GM10847 (cell line): Measurements from ENCODE around the gene PLP2.

Experiments used
- POLR2A ChIP-seq: IDR thresholded peaks from 2 replicates; pipeline ENCODE4 v1.6.1; 2011; ENCODE audit not compliant: insufficient read length; ENCODE audit errors: extremely low read depth

The PLP2 gene

DNA sequence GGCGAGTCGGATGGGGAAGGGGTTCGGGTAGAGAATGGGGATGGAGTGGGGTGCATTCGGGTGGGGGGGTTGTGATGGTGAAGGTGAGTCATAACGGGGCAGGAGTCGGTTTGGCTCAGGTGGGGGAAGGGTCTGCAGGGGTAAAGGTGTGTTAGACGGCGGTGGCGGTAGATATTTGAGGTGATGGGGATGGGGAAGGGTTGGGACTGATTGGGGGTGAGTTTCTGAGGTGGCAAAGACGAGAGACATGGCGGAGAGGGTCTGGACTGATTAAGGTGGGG is 27.6 kb downstream of the PLP2 start:
- TF ChIP-seq POLR2A: no peak

GRCh38 chrX:49199906-49200771 is 28.4 kb downstream of the PLP2 start, which contains the start of gene SYP:
TSS of gene SYP (minus strand) at chrX:49200193. CDS start at chrX:49200186, 7 bp downstream.
- TF ChIP-seq POLR2A: peak; percentile 81

- TF ChIP-seq POLR2A: no peak
Measured at GRCh38 chrX:49202022-49202421, 30.3 kb downstream of the PLP2 start.

DNA sequence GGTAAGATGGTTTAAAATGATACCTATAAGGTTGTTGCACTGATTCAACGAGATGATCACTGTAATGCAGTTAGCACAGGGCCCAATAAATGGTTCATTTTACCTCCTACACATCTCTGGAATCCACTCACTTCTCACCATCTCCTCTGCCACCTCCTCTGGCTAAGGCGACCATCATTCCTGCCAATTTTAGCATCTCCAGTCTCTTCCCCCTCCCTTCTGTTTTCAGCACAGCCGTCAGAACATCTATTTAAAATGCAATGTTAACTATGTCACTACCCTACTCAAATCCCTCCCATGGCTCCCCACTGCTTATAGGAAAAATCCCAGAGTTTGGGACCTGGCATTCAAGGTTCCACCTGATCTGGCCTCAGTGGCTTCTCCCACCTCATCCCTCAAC is 31.8 kb downstream of the PLP2 start:
- TF ChIP-seq POLR2A: no peak

GRCh38 chrX:49204017-49204416 is 32.3 kb downstream of the PLP2 start:
- no peak for TF ChIP-seq POLR2A

- no peak for TF ChIP-seq POLR2A
Measured at GRCh38 chrX:49204709-49205108, 33.0 kb downstream of the PLP2 start.

DNA sequence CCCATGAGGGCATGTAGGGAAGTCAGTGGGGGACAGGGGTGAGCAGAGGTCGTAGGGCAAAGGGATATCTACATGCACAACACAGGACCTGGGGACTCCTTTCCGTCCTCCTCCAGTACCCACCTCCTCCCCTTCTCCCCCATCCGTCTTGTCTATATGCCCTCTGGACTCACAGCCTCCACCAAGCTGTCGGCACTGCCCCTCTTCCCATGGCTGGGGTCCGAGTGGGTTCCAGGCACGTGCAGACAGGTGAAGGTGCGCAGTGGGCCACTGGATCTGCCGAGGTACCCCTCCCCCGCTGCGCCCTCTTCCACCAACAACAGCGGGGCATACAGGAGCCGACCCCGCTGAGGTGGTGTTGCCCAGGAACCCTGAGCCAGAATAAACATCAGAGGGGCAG is 33.7 kb downstream of the PLP2 start:
- TF ChIP-seq POLR2A: no peak

GRCh38 chrX:49206543-49206942 is 34.8 kb downstream of the PLP2 start:
- TF ChIP-seq POLR2A: no peak

DNA sequence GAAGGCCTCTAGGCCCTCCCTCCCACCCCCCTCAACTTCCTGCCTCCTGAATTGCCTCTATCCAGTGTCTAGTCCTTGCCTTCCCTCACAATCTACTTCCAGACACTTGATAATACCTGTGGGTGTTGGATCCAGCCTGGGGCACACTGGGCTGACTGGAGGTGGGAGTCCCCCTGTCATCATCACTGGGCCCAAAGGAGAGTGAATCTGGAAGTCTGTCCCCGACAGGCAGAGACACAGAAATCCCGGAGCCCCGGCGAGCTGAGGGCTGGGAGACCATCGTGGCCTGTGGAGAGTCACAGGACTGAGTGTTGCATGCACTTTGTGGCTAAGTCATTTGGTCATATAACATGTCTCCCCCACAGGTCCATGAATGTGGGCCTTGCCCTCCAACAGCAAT is 36.7 kb downstream of the PLP2 start:
- no peak for TF ChIP-seq POLR2A

GRCh38 chrX:49209434-49210251 is 37.9 kb downstream of the PLP2 start:
- TF ChIP-seq POLR2A: no peak

DNA sequence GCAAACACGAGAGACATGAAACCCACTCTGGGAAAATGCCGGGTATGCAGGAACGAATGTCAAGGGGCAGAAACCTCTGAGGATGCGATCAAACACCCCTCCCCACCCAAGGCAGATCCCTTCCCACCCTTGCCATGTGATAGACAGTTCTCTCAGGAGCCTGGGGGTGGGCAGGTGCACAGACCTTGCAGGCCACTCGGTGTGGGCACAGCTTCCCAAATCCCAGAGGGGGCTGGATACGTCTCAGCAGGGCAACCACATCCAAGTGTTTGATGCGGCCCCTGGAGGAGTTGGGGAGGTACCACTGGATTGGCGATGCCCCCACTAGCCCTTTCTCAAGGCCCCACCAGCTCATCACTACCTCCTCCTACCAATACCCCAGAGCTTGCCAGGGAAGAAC is 38.7 kb downstream of the PLP2 start:
- no peak for TF ChIP-seq POLR2A

DNA sequence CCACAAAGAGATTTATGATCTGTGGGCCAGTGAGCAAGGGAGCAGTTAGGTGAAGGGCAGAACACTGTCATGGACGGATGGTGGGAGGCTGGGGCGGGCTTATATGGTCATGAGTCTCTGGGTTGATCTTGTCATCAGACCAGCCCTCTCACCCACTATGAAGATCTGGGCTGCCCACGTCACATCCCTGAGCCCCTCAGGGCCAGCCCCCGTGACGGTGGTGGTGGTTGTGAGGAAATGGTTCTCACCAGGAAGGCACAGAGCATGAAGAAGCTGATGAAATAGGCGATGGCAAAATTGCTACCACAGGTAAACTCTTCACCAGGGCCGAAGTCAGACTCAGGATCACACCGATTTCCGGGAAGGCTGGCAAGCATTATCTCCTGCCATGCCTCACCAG is 39.4 kb downstream of the PLP2 start:
- TF ChIP-seq POLR2A: no peak

DNA sequence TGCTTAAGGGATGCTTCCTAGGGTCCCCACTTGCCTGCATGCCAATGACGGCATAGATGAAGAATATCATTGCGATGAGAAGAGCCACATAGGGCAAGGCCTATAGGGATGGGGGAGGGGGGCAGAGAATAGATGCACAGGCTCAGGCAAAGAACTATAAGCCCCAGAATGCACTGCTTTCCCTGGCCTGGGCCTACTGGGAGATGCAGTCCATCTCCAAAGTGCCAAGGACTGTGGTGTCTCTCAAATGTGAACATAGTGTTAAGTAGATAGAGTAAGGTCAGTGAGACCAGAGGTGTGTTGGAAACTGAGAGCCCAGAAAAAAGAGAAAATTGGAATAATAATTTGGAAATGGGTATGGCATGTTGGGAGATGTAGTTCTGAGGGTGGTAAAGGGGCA is 40.5 kb downstream of the PLP2 start:
- no peak for TF ChIP-seq POLR2A

DNA sequence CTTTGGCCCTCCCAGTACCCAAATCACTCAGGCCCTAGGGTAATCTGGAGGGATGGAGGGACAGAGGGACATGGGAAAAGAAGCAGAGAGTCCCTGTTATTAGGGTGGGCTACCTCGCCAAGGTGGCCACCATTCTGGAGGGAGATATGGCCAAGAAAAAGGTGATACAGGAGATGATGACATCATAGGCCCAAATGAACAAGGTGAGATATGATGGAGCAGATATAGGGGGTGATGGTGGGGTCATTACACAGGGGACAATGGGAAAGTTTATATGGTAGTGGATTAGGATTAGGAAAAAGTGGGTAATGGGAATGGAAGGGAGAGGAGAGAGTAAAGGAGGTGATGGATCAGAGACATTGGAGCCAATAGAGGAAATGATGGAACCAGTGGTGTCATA is 41.2 kb downstream of the PLP2 start:
- TF ChIP-seq POLR2A: no peak

DNA sequence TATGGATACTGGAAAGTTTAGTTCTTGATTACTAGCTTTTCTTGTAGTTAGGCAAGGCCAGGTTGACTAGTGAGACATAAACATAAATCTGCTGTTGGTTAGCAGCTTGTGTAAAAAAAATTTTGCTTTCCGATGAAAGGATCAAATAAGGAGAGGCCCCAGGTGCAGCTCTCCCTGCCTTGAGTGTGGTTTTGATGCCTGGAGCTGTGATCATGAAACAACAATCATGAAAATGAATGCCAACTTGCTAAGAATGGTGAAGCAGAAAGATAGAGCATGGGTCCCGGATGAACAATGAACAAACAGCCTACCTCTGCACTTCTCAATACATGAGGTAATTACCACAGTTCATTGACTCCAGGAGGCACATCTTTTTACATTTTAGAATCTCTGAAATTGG is 42.7 kb downstream of the PLP2 start:
- TF ChIP-seq POLR2A: no peak

DNA sequence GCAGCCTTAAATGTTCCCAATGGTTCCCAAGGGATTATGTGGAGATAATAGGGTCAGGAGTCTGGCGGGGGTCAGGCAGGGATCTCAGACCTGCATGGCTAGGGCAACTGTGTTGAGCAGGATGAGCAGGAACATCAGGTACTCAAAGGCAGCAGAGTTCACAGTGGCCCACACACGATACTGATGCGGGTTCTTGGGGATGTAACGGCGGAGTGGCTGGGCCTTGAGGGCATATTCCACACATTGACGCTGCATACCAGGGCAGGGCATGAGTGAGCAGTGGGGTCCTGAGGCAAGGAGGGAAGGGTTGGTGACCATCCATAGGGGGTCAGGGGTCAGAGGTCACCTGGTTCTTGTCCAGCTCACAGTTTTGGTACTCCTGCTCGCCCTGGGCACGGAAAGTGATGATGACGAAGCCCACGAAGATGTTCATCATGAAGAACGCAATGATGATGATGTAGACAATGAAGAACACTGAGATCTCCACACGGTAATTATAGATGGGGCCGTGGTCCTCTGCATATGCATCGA is 43.4 kb downstream of the PLP2 start:
- no peak for TF ChIP-seq POLR2A
